ENCODE results near the gene PDS5B.

The PDS5B gene

DNA sequence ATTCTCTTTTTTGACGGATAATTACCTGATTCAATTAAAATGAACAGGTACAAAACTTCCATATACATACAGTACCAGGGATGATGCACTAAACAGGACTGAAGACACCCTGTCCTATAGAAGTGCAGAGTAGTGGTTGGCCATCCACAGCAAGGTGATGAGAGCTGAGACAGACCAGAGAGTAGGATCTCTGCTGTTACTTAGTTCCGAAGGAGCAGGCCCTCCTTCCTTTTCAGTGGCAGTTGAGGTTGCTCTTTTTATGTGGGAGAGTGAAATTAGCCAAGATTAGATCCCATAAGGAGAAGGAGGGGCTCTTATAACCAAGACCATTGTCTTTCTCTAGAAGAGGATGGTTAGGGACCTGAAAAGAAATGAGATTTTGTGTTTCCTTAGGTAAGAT, 4.0 kb downstream of the PDS5B start:
- DNase-seq (ENCODE audit: low spot score), result no peak

DNA sequence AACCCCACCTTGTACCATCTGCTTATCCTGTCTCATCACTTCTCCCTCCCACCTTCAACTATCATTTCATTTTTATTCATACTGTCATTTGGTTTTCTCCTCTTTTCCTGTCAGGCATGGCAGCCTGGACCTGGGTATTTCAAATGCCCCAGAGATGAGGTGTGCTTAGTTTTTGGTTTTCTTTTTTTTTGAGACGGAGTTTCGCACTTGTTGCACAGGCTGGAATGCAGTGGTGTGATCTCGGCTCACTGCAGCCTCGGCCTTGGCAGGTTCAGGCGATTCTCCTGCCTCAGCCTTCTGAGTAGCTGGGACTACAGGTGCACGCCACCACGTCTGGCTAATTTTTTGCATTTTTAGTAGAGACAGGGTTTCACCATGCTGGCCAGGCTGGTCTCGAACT, 5.8 kb downstream of the PDS5B start:
- no peak for DNase-seq (ENCODE audit: low spot score)

DNA sequence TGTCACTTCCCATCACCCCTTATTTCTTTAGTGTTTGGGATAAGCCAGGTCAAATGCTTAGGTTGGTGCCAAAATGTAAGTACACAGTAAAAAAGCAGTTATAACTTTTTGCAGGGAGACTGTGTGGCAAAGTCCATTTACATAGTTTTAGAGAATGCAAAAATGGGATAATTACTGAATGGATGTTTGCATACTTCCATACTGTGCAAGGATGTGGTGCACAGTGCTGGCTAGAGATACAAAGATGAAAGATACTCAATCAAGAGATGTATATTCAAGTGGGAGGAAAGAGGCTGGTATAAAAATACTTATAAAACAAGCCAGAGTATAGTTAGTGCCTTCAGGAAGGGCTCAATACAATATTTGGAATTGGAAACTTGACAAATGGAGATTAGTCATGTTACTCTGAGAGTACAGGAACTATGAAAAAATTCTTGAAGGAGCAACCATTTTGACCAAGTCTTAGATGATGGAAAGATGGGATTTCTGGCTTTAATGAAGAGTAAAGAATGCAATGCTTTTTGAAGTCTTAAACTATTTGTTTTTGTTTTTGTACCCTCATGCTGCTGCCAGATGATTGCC, 8.0 kb downstream of the PDS5B start:
- DNase-seq (ENCODE audit: low spot score), result no peak

DNA sequence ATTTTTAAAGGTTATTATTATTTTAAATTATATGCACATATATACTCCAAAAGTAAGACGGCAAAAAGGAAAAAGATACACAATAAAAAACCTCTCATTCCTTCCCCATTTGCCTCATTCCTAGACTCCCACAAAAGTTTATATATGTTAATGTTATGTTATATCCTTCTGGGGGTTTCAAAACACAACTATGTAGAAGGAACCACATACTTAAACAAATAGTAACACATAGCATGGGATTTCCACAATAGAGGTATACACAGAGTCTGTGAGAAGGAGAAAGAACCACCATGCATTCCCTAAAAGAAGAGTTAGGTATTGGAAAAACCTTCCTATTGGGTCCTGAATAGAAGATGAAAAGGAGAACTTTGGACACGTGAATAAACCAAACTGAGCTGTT, 9.1 kb downstream of the PDS5B start:
- DNase-seq (ENCODE audit: low spot score), result no peak

DNA sequence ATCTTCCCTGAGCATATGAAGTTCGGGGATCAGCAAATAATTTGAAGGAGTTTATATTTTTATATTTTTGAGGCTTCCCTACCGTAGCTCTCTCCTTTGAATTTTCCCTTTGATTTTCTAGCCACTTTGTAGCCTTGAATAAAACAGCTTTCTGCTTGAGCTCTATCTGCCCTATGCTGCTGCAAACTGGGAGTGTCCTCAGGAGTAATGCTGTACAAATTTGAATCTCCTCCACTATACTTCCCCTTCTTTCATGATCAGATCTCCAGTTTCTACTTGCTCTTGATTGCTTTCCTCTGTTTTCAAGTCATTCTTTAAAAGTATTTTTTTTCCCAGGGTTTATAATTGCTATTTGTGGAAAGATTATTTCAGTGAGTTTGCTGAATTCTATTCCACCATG, 14.6 kb downstream of the PDS5B start:
- DNase-seq (ENCODE audit: low spot score), result no peak

DNA sequence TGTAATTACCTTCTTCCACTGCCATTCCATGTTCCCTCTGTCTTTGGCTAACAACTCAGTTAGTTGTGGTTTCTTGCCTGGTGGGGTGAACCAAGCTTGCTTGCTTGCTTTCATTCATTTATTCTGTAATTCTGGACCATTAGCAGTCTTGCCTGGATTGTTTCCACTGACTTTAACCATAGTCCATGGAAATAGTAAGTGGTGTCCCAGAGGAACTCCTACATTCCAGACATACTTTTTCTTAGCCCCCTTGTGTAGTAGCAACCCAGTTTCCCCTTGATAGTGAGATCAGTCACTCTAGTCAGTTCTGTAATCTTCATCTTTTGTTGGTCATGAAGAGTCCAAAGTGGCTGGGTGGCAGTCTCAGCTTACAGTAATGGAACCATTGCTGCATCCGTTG, 23.2 kb downstream of the PDS5B start:
- no peak for DNase-seq (ENCODE audit: low spot score)

GRCh38 chr13:32610538-32610937, 24.3 kb downstream of the PDS5B start:
- no peak for DNase-seq (ENCODE audit: low spot score)

DNA sequence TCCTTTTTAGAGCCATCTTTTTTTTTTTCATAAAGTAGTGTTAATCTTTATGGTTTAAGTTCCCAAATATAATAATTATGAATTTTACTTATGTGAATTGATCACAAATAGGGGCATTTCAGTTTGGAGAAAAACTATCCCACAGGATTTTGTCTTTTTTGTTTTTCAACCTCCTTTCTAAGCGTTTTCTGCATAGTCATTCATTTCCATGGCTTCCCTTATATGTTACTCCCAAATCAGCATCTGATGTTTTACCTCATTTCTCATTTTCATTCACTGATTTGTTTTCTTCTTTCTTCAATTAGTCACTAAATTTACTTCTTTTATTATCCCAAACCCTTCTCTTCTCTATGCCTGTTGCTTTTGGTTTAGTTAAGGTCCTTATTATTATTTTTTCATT, 24.7 kb downstream of the PDS5B start:
- DNase-seq (ENCODE audit: low spot score), result no peak

DNA sequence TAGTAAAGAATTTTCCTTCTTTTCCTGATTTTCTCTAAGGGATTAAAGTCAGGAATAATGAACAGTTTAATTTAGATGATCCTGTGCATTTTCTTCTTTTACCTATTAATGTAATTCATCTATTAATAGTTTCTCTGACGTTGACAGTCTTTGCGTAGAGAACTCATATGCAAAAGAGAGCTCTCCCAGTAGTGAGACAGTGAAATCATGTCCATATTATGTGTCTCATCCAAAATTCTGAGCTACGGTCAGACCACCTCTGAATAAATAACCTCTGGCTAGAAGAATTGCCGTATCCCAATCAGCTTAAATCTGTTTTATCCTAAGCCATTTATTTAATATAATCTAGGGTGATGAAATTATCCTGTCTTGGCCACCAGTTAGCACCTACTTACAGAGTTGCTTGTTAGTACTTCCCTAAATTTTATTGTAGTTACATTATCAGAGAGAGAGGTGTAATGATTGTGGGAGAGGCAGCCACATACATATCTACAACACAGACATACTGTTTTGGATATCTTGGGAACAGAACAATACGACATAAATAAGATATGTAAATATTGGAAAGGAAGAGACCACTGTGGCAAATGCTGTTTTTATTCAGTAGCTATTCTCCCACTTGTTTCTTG, 30.7 kb downstream of the PDS5B start:
- no peak for DNase-seq (ENCODE audit: low spot score)

GRCh38 chr13:32622827-32623226, 36.6 kb downstream of the PDS5B start:
- no peak for DNase-seq (ENCODE audit: low spot score)

DNA sequence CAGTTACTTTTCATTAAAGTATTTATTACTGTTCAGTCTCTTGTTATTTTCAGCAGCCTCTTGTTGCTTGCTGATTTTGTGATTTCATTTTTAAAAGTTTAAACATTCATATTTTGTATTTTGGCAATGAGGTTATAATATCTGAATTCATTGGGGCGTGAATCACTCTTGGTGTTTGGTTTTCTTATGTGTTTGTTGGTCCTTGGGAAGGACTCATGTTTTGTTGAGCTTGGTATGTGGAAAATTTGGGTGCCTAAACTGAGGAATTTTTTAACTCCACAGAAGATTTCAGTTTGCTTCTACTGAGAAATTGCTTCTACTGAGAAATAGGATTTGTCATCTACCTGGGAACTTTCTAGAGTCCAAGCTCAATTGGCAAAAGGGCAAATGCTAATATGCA, 38.2 kb downstream of the PDS5B start:
- DNase-seq (ENCODE audit: low spot score), result peak; percentile 24

DNA sequence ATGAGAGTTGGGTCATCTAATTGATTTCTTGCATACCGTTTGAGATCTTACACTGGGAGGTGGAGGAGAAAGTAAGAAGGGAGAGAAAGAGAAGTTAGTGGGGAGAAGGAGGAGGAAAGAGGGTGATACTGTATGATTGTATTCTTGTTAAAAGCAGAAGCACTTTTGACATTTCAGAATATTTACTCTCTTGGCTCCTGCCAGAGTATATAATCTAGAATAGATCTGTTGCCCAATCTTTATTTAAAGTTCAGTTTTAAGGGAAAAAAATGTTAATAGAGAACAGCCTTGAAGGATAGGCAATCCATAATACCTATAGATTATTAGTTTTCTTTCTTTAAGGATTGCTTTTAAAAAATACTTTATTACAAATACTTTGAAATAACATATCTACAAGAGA, 41.5 kb downstream of the PDS5B start:
- no peak for DNase-seq (ENCODE audit: low spot score)

GRCh38 chr13:32629313-32629712, 43.1 kb downstream of the PDS5B start:
- DNase-seq (ENCODE audit: low spot score), result no peak

DNA sequence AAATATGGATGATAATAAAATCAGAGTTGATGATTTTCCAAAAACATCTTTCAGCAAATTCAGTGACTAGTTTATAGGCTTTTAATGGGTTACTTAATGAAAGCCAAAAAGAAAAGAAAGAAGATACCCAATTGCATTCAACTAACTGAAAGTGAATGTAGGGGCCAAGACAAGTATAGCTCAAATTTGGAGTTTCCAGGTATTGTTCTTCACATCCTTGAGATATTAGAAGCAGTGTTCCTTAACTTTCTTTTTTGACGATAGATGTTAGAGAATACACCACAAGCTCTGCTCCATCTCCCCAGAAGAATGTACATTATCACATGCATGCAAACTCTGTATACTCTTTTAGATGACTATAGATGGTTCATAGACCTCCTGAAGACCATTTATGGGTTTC, 43.6 kb downstream of the PDS5B start:
- DNase-seq (ENCODE audit: low spot score), result no peak

DNA sequence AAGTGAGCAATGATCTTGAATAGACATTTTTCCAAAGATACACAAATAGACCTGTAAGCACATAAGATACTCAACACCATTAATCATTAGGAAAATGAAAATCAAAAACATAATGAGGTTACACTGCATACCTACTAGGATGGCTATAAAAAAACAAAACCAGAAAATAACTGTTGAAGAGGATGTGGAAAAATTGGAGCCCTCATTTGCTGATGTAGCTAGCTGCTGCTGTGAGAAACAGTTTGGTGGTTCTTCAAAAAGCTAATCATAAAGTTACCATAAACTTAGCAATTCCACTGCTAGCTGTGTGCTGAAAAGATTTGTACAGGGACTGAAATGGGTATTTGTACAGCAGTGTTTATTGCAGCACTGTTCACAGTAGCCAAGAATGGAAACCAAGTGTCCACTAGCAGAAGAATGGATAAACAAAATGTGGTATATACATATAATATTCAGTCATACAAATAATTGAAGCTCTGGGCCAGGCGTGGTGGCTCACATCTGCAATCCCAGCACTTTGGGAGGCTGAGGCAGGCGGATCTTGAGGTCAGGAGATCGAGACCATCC, 46.2 kb downstream of the PDS5B start:
- DNase-seq (ENCODE audit: low spot score), result no peak

GRCh38 chr13:32636711-32637110, 50.5 kb downstream of the PDS5B start:
- no peak for DNase-seq (ENCODE audit: low spot score)

DNA sequence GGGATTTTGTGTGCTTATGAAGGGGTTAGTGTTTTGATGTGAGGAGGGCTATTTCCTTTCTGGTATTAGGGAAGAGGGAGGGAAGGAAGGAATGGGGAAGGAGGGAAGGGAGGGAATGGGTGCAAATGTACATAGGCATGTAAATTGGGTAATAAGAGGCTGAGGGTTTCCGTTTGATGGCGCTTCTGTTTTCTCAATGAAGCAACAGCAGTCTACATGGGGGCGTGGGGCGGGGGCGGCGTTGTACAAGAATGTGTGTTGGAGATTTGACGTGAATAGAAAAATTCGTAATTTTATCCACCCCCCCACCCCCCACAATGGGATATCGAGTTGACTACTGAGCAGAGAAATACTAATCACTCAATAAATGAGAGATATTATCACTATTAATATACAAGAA, 52.5 kb downstream of the PDS5B start:
- DNase-seq (ENCODE audit: low spot score), result no peak

- DNase-seq (ENCODE audit: low spot score), result peak; percentile 40
Measured at GRCh38 chr13:32639502-32640105, 53.4 kb downstream of the PDS5B start.

DNA sequence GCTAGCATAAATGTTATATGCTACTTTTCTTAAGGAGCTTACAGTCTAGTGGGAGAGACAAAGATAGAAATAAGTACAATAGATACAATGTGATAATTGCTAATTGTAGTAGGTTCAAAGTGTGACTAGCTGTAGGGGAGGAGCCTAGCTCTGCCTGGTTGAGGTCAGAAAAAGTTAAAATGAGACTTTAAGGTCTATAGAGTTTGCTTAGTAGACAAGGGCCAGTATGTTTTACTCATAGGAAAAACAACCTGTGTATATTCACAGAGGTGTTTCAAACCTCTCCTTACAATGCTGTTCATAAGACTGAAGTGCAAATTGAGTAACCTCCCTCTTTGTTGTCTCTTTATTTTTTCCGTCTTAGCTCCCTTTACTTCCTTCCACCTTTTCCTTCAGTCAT, 56.1 kb downstream of the PDS5B start:
- DNase-seq (ENCODE audit: low spot score), result no peak

- DNase-seq (ENCODE audit: low spot score), result no peak
Measured at GRCh38 chr13:32642858-32643257, 56.6 kb downstream of the PDS5B start.

GRCh38 chr13:32645854-32646253, 59.6 kb downstream of the PDS5B start:
- no peak for DNase-seq (ENCODE audit: low spot score)

DNA sequence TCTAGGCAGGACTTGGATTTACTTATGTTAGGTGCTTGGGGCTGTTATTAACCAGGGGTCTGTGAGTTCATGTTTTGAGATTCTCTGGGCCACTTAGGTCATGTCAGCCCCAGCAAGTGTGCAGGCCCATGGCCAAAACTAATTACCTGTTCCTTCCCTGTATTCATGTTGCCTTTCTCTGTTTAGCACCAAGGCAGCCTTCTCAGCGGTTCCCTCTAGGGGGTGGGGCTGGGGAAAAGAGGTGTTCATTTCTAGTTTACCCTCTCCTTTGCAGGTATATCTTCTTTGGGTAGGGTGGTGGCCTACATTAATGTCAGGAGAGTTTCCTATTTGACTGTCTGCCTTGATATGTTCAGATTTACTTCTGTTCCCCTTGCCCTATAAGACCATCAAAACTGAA, 61.7 kb downstream of the PDS5B start:
- no peak for DNase-seq (ENCODE audit: low spot score)

DNA sequence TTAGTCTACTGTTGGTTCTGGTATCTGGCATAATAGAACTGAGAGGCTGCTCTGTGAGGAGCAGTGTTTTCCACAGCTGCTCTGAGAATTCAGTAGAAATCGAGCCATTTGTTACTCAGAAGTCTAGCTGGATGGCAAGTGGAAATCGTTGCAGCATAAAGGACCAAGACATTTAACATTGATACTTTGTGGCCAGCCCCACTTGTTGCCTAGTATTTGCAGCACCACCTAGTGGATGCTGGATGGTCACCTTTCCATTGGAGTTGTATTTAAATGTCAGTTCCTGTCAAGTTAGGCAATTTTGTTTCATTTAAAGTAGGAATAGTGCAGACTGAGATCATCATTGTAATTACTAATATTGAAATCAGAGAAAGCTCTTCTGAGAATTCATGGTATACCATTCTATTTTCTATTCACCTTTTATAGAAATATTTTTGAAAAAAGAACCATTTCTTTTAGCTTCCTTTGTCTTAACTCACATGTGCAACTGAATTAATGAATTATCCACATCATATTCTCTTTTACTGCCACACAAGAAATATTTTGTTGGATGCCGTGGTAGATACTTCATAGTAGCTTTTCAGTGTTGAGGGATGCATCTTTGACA, 64.6 kb downstream of the PDS5B start:
- peak; percentile 42 for DNase-seq (ENCODE audit: low spot score)
